B cell (primary cell): ENCODE measurements around the gene RLN3. TPM values are rescaled to one million over a fixed set of nuclear protein-coding genes. Genes with fewer than 3 reads are reported as not detected.
"Not testable (repeated sequence)": the region's sequence is repeated elsewhere in the genome, so short reads cannot be mapped to it uniquely, and the experiment has no call there.

Source experiments
- ATAC-seq: fragments of 200-7000 bp; cut with Tn5 transposase; one replicate; pipeline ENCODE4 v1.10.0; 2021; ENCODE audit warnings: low read depth, mild to moderate bottlenecking, moderate number of reproducible peaks, moderate library complexity
- CTCF ChIA-PET: fragments of 350-600 bp; sonication (Branson Sonifier 250); formaldehyde crosslinking; loops from one replicate; lab custom pipeline; 2021; ENCODE audit warnings: antibody characterized with exemption, inconsistent platforms; lab: Charles Lee
- POLR2A ChIA-PET: fragments of 350-600 bp; sonication (Branson Sonifier 250); formaldehyde crosslinking; loops from one replicate; lab custom pipeline; 2021; ENCODE audit warnings: antibody characterized with exemption; lab: Charles Lee
- DNase-seq: peaks from one replicate; pipeline ENCODE4 v3.0.0; 2013
- H2AFZ ChIP-seq: 2 replicates; pipeline ENCODE4 v1.6.1; 2012; ENCODE audit warnings: mild to moderate bottlenecking, low read depth, low read length; ENCODE audit not compliant: insufficient read depth, poor library complexity, severe bottlenecking
- H3K27ac ChIP-seq, 2 donors: 1 replicate in 1 of 2; 2 replicates in 1 of 2; pipeline ENCODE4 v1.5.1; 2012 to 2013; ENCODE audit warnings: low read length in 2 of 2, mild to moderate bottlenecking in 2 of 2, moderate library complexity in 1 of 2
- H3K27me3 ChIP-seq, 4 experiments: fragments of 200-600 bp in 1 of 4; sonication (generic) in 1 of 4; replicated peaks in 1 of 4; 1 replicate in 2 of 4; 2 replicates in 2 of 4; pipeline versions ENCODE4 v1.6.1 to v1.7.0; 2013 to 2016; ENCODE audit warnings: low read length in 3 of 4, mild to moderate bottlenecking in 2 of 4, mixed read lengths in 1 of 4, moderate library complexity in 1 of 4; ENCODE audit not compliant: insufficient read depth in 4 of 4, control insufficient read depth in 3 of 4; ENCODE audit errors: control extremely low read depth in 1 of 4
- H3K36me3 ChIP-seq, 2 experiments: replicated peaks in 1 of 2; 1 replicate in 1 of 2; 2 replicates in 1 of 2; pipeline versions ENCODE4 v1.6.1 to v1.7.1; 2013; ENCODE audit warnings: low read length in 1 of 2; ENCODE audit not compliant: insufficient read depth in 2 of 2, control insufficient read depth in 1 of 2; ENCODE audit errors: control extremely low read depth in 1 of 2, extremely low read depth in 1 of 2
- H3K4me1 ChIP-seq, 2 donors: fragments of 200-600 bp in 1 of 2; sonication (generic) in 1 of 2; 1 replicate in 1 of 2; 2 replicates in 1 of 2; pipeline versions ENCODE4 v1.5.1 to v1.6.1; 2013 to 2017; ENCODE audit warnings: low read length in 2 of 2; ENCODE audit not compliant: control insufficient read depth in 2 of 2, insufficient read depth in 2 of 2
- H3K4me2 ChIP-seq: replicated peaks from 2 replicates; pipeline ENCODE3; 2012; ENCODE audit warnings: mild to moderate bottlenecking, low read depth, low read length; ENCODE audit not compliant: poor library complexity, severe bottlenecking
- H3K4me3 ChIP-seq, 5 experiments: fragments of 200-600 bp in 1 of 5; sonication (generic) in 1 of 5; 1 replicate in 3 of 5; 2 replicates in 2 of 5; pipeline versions ENCODE4 v1.5.1 to v1.7.0; 2011 to 2016; ENCODE audit warnings: low read length in 4 of 5, mild to moderate bottlenecking in 4 of 5, low read depth in 2 of 5, control low read depth in 1 of 5, moderate library complexity in 1 of 5; ENCODE audit not compliant: insufficient read depth in 1 of 5; ENCODE audit errors: control extremely low read depth in 1 of 5, extremely low read depth in 1 of 5
- H3K79me2 ChIP-seq: fragments of 200-600 bp; sonication (generic); one replicate; pipeline ENCODE4 v1.6.0; 2016; ENCODE audit warnings: low read length; ENCODE audit not compliant: control insufficient read depth, insufficient read depth
- H3K9ac ChIP-seq: fragments of 200-600 bp; sonication (generic); 2 replicates; pipeline ENCODE4 v1.6.1; 2017; ENCODE audit warnings: mild to moderate bottlenecking, low read length, moderate library complexity
- H3K9me3 ChIP-seq, 3 donors: one replicate each; pipeline versions ENCODE4 v1.6.1 to v1.7.1; 2013; ENCODE audit warnings: low read length in 2 of 3; ENCODE audit not compliant: control insufficient read depth in 2 of 3, insufficient read depth in 1 of 3; ENCODE audit errors: control extremely low read depth in 1 of 3
- H4K20me1 ChIP-seq: 2 replicates; pipeline ENCODE4 v1.6.0; 2012; ENCODE audit warnings: mild to moderate bottlenecking, low read length; ENCODE audit not compliant: insufficient read depth, control insufficient read depth, poor library complexity, severe bottlenecking
- H3K27ac Mint-ChIP-seq: one replicate; pipeline ENCODE4 v1.8.0; 2021; ENCODE audit warnings: mixed read lengths
- H3K27me3 Mint-ChIP-seq: one replicate; pipeline ENCODE4 v1.8.0; 2021; ENCODE audit warnings: mixed read lengths
- H3K4me1 Mint-ChIP-seq: one replicate; pipeline ENCODE4 v1.8.0; 2021; ENCODE audit warnings: mixed read lengths
- H3K4me3 Mint-ChIP-seq: one replicate; pipeline ENCODE4 v1.8.0; 2021; ENCODE audit warnings: mixed read lengths
- H3K9me3 Mint-ChIP-seq: one replicate; pipeline ENCODE4 v1.8.0; 2022; ENCODE audit warnings: mixed read lengths; ENCODE audit not compliant: insufficient read depth
- WGBS: methylation state at CpG from one replicate; pipeline ENCODE4 v1.1.5; 2013; ENCODE audit warnings: missing lambda C conversion rate; ENCODE audit not compliant: insufficient coverage; 5-methylcytosine and 5-hydroxymethylcytosine counted together
- intact Hi-C: fragments of 100-400 bp; cut with micrococcal nuclease; formaldehyde crosslinking; loops from one replicate; pipeline ENCODE4 v1.10.0; 2022
- polyA plus RNA-seq: library from polyadenylated mRNA; depleted of rRNA; stranded (reverse); fragments of >200 nt; gene quantifications from 2 replicates; pipeline ENCODE4 v1.2.3, GENCODE V29; 2012
- total RNA-seq, 2 donors: library from RNA; stranded (reverse); fragments of 120-200 nt in 1 of 2; gene quantifications; 1 replicate in 1 of 2; 2 replicates in 1 of 2; pipeline versions ENCODE4 v1.2.3 to v1.2.4, GENCODE V29; 2013 to 2022
- TF ChIP-seq, protein P1 (sequence below): fragments of 200-600 bp; IDR thresholded peaks from one replicate; pipeline ENCODE4 v1.8.0; 2022; ENCODE audit warnings: antibody characterized with exemption, mild to moderate bottlenecking

RLN3 gene
- total and polyA plus RNA-seq, 2 donors (not counting 1 experiment from before 2014, with no cell fraction given) = 0.42 TPM; not detected in 1

GRCh38 chr19:14042659-14043608, 15.0 kb downstream of the RLN3 start:
- not testable (repeated sequence) for H3K9me3 ChIP-seq, H3K4me3 ChIP-seq, H3K4me3 Mint-ChIP-seq, H3K9ac ChIP-seq, H3K27me3 Mint-ChIP-seq, H3K4me2 ChIP-seq, H3K27me3 ChIP-seq, H2AFZ ChIP-seq, H3K79me2 ChIP-seq, H3K9me3 Mint-ChIP-seq, H3K4me1 Mint-ChIP-seq, H3K4me1 ChIP-seq
- 66% methylated on average over 4 of the region's 19 CpGs for WGBS
- Histone ChIP-seq H3K27ac (peak overlapping the region; percentile 57 to 65), H4K20me1 (peaks cover 14% of the 10 kb centered on the region), H3K36me3 (peaks cover 0 to 52% of the 10 kb centered on the region in 2 experiments)
- H3K27ac Mint-ChIP-seq = peak overlapping the region; percentile 82
- DNase-seq (peak; percentile 74), ATAC-seq (peak; percentile 77)
- POLR2A ChIA-PET = interaction anchor here (0.5 to 1.4 kb wide), 4 partner anchors 11 to 311 kb away, joined by 3 to 9 read pairs (median 4); partner anchors contain the start of genes IL27RA and RFX1
- intact Hi-C loops = loop anchor here (1.0 kb wide), 3 partner anchors 109 to 163 kb away; no protein-coding TSS in a partner anchor
- TF ChIP-seq, protein P1, sequence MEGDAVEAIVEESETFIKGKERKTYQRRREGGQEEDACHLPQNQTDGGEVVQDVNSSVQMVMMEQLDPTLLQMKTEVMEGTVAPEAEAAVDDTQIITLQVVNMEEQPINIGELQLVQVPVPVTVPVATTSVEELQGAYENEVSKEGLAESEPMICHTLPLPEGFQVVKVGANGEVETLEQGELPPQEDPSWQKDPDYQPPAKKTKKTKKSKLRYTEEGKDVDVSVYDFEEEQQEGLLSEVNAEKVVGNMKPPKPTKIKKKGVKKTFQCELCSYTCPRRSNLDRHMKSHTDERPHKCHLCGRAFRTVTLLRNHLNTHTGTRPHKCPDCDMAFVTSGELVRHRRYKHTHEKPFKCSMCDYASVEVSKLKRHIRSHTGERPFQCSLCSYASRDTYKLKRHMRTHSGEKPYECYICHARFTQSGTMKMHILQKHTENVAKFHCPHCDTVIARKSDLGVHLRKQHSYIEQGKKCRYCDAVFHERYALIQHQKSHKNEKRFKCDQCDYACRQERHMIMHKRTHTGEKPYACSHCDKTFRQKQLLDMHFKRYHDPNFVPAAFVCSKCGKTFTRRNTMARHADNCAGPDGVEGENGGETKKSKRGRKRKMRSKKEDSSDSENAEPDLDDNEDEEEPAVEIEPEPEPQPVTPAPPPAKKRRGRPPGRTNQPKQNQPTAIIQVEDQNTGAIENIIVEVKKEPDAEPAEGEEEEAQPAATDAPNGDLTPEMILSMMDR = peak; percentile 57
- CTCF ChIA-PET = interaction anchor here (0.7 to 2.9 kb wide), 23 partner anchors 10 to 161 kb away, joined by 3 to 17 read pairs (median 4); partner anchors contain the start of genes IL27RA and MISP3

- ATAC-seq, DNase-seq, H3K4me3 Mint-ChIP-seq, H3K27ac ChIP-seq, H3K4me1 ChIP-seq, H3K79me2 ChIP-seq, H3K9me3 ChIP-seq, H3K27me3 Mint-ChIP-seq, H3K9me3 Mint-ChIP-seq, H3K4me2 ChIP-seq, H3K4me1 Mint-ChIP-seq, H3K9ac ChIP-seq, H2AFZ ChIP-seq, H3K27ac Mint-ChIP-seq, H3K4me3 ChIP-seq, H3K27me3 ChIP-seq: not testable (repeated sequence)
- Histone ChIP-seq H4K20me1 (peaks cover 20% of the 10 kb centered on the region), H3K36me3 (peaks cover 9 to 59% of the 10 kb centered on the region in 2 experiments)
- CTCF ChIA-PET = interaction anchor here (0.6 to 3.0 kb wide), 40 partner anchors 8 to 586 kb away, joined by 3 to 29 read pairs (median 4); partner anchors contain the start of genes IL27RA and MISP3
- POLR2A ChIA-PET = interaction anchor here (0.6 to 0.7 kb wide), 4 partner anchors 19 to 271 kb away, joined by 3 to 5 read pairs (median 4); no protein-coding TSS in a partner anchor
- intact Hi-C loops = loop anchor here (1.0 kb wide), 1 partner anchor 142 kb away; the partner anchor contains the start of genes BRME1 and CC2D1A
- WGBS = 100% methylated on average over 5 of the region's 10 CpGs
These were observed 19.9 kb downstream of the RLN3 start for GRCh38 chr19:14047866-14048265.
